Psoas muscle (tissue), 8 donors: ENCODE measurements around the gene OR6S1. TPM values are rescaled to one million over a fixed set of nuclear protein-coding genes. Genes with fewer than 3 reads are reported as not detected.

Experiments
- ATAC-seq, 4 donors: fragments of 200-7000 bp; cut with Tn5 transposase; one replicate each; pipeline ENCODE4 v1.9.1; 2020; ENCODE audit warnings: moderate library complexity in 3 of 4, mild to moderate bottlenecking in 2 of 4
- DNase-seq, 2 donors: peaks; one replicate each; pipeline ENCODE4 v3.0.0-alpha.2; 2020
- H3K27ac ChIP-seq: fragments of 200-600 bp; one replicate; pipeline ENCODE4 v1.8.0; 2022
- H3K27me3 ChIP-seq, 3 donors: fragments of 200-600 bp in 1 of 3; one replicate each; pipeline versions ENCODE4 v1.6.1 to v1.8.0; 2013 to 2022; ENCODE audit warnings: low read length in 2 of 3, mild to moderate bottlenecking in 2 of 3, moderate library complexity in 1 of 3; ENCODE audit not compliant: insufficient read depth in 3 of 3
- H3K36me3 ChIP-seq, 2 donors: fragments of 200-600 bp in 1 of 2; one replicate each; pipeline versions ENCODE4 v1.6.1 to v1.8.0; 2013 to 2022; ENCODE audit warnings: low read depth in 1 of 2, mild to moderate bottlenecking in 1 of 2, moderate library complexity in 1 of 2; ENCODE audit not compliant: insufficient read depth in 1 of 2
- H3K4me1 ChIP-seq: fragments of 200-600 bp; one replicate; pipeline ENCODE4 v1.8.0; 2022
- H3K4me3 ChIP-seq: fragments of 200-600 bp; one replicate; pipeline ENCODE4 v1.8.0; 2022; ENCODE audit warnings: mild to moderate bottlenecking
- H3K9me3 ChIP-seq: fragments of 200-600 bp; one replicate; pipeline ENCODE4 v1.8.0; 2022
- CTCF ChIP-seq: fragments of 200-600 bp; IDR thresholded peaks from one replicate; pipeline ENCODE4 v1.8.0; 2022; ENCODE audit warnings: antibody characterized with exemption
- WGBS, 3 donors: extraction: QIAGEN DNeasy Blood & Tissue Kit; methylation state at CpG; one replicate each; pipeline versions ENCODE4 v1.1.6 to v1.1.7; 2013; 5-methylcytosine and 5-hydroxymethylcytosine counted together
- intact Hi-C, 2 donors: fragments of 100-400 bp; cut with DNase I; formaldehyde crosslinking; loops; one replicate each; pipeline versions ENCODE4 v1.11.0 to v1.14.2; 2022
- long read RNA-seq, 2 donors: library from polyadenylated mRNA; unstranded; transcript quantifications; one replicate each; pipeline ENCODE4 v2.0.0, GENCODE V29; 2021
- polyA plus RNA-seq, 3 donors: library from polyadenylated mRNA; stranded (reverse); fragments of 200-250 nt; gene quantifications; one replicate each; pipeline ENCODE4 v1.2.3, GENCODE V29; 2013
- total RNA-seq, 4 donors: library from RNA; stranded (reverse); fragmentation: NEBNext Ultra II Directional in 2 of 4; extraction: Animal tissue kit (Norgen Biotek cat#: 25700) in 2 of 4; gene quantifications; one replicate each; pipeline versions ENCODE4 v1.2.1 to v1.2.4, GENCODE V29; 2021 to 2023
- donor health status: healthy with polysubstance abuse.
- donor health status: DM: no; HTN: no; CAD: no; lungs with moderate emphysema.
- donor health status: Bipolar disorder and iron deficiency.
- donor health status: healthy.
- donor health status: DM: yes; HTN: yes; CAD: no.
- donor health status: DM: no; HTN: no; CAD: no.
- donor health status: DM: no; HTN: no; CAD: no.
- donor health status: DM: yes; HTN: yes; CAD: no.

The OR6S1 gene, protein sequence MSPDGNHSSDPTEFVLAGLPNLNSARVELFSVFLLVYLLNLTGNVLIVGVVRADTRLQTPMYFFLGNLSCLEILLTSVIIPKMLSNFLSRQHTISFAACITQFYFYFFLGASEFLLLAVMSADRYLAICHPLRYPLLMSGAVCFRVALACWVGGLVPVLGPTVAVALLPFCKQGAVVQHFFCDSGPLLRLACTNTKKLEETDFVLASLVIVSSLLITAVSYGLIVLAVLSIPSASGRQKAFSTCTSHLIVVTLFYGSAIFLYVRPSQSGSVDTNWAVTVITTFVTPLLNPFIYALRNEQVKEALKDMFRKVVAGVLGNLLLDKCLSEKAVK
- total RNA-seq: not detected
- polyA plus RNA-seq: not detected
- long read RNA-seq, donor 1: 0 reads
- long read RNA-seq, donor 2: 0 reads

- no peaks in the 10 kb centered on the region for H3K4me1 ChIP-seq
- H3K27me3 ChIP-seq: peaks cover 0 to 41% (median 7%) of the 10 kb centered on the region in 3 donors
- H3K4me3 ChIP-seq: no peak within 1 kb of the TSS
- no peaks in the 10 kb centered on the region for H3K9me3 ChIP-seq
- H3K27ac ChIP-seq: no peak within 1 kb of the TSS
- 84 to 86% (median 85%) methylated on average over 2 of the region's 2 CpGs for WGBS, 3 donors
- no peak for TF ChIP-seq CTCF
- intact Hi-C loops: no loop called here
- H3K36me3 ChIP-seq: no peaks in the 10 kb centered on the region
- ATAC-seq: no peak
- no peak for DNase-seq
These were observed at the start of gene OR6S1 for GRCh38 chr14:20641591-20641990. TSS of gene OR6S1 (minus strand) at chr14:20641691. CDS start at chr14:20641691, 0 bp downstream.

- Histone ChIP-seq H3K36me3 (no peaks in the 10 kb centered on the region), H3K27ac (no peak overlapping the region), H3K9me3 (no peaks in the 10 kb centered on the region), H3K4me1 (peaks cover 4% of the 10 kb centered on the region), H3K4me3 (no peak overlapping the region), H3K27me3 (no peaks in the 10 kb centered on the region)
- intact Hi-C loops: loop anchor here (1.0 to 10.0 kb wide), 5 partner anchors 159 to 364 kb away; no protein-coding TSS in a partner anchor
- ATAC-seq (peak; percentile 83 to 95 (median 89)), DNase-seq (no peak)
- peak; percentile 87 for TF ChIP-seq CTCF
- WGBS, 3 donors: 17 to 21% (median 17%) methylated on average over 9 of the region's 9 CpGs
These were observed 49.6 kb upstream of the OR6S1 start for GRCh38 chr14:20690848-20691640.

- Histone ChIP-seq H3K4me1 (peaks cover 4% of the 10 kb centered on the region), H3K9me3 (no peaks in the 10 kb centered on the region), H3K27ac (no peak within 1 kb of the TSS), H3K4me3 (no peak within 1 kb of the TSS), H3K36me3 (no peaks in the 10 kb centered on the region), H3K27me3 (no peaks in the 10 kb centered on the region)
- ATAC-seq (no peak), DNase-seq (no peak)
- no peak for TF ChIP-seq CTCF
- intact Hi-C loops: loop anchor here (2.0 to 10.0 kb wide), 5 partner anchors 80 to 416 kb away; partner anchors contain the start of genes CCNB1IP1 (in 1 of the 2), PIP4P1 (in 1 of the 2), PNP (in 1 of the 2) and TMEM253 (in 1 of the 2)
- WGBS, 3 donors: 69 to 87% (median 71%) methylated on average over 7 of the region's 7 CpGs
These were observed 46.8 kb upstream of the OR6S1 start, which contains the start of gene ANG for GRCh38 chr14:20688167-20688839. TSS of gene ANG (plus strand) at chr14:20688764. CDS start at chr14:20693565, 4,801 bp downstream.

- no peaks in the 10 kb centered on the region for H3K27me3 ChIP-seq
- 90 to 95% (median 92%) methylated on average over 5 of the region's 5 CpGs for WGBS, 3 donors
- intact Hi-C loops: loop anchor here (2.0 to 10.0 kb wide), 5 partner anchors 79 to 417 kb away; partner anchors contain the start of genes CCNB1IP1 (in 1 of the 2), PIP4P1 (in 1 of the 2), PNP (in 1 of the 2) and TMEM253 (in 1 of the 2)
These were observed 46.1 kb upstream of the OR6S1 start for GRCh38 chr14:20687362-20688166.

More at GRCh38 chr14:20687362-20688166, 46.1 kb upstream of the OR6S1 start:
- ATAC-seq: no peak
- Histone ChIP-seq H3K27ac (no peak overlapping the region), H3K9me3 (no peaks in the 10 kb centered on the region), H3K36me3 (no peaks in the 10 kb centered on the region), H3K4me3 (no peak overlapping the region), H3K4me1 (peaks cover 4% of the 10 kb centered on the region)
- no peak for TF ChIP-seq CTCF
- no peak for DNase-seq
